Fibroblast of lung (primary cell): ENCODE data around the gene ERLEC1. TPM values are rescaled to one million over a fixed set of nuclear protein-coding genes. Genes with fewer than 3 reads are reported as not detected.

Experiments
- DNase-seq, 2 donors: peaks; one replicate each; pipeline versions ENCODE4 v3.0.0 to v3.0.0-alpha.2; 2010; ENCODE audit warnings: low read depth in 2 of 2
- H2AFZ ChIP-seq: 2 replicates; pipeline ENCODE4 v1.5.1; 2012; ENCODE audit warnings: low read length, control low read depth, inconsistent platforms
- H3K27ac ChIP-seq: 2 replicates; pipeline ENCODE4 v1.5.1; 2011; ENCODE audit warnings: low read length, control low read depth; ENCODE audit not compliant: insufficient read depth
- H3K27me3 ChIP-seq: 2 replicates; pipeline ENCODE4 v1.5.1; 2011; ENCODE audit warnings: mild to moderate bottlenecking, low read length; ENCODE audit not compliant: control insufficient read depth, insufficient read depth
- H3K36me3 ChIP-seq: 2 replicates; pipeline ENCODE4 v1.5.1; 2011; ENCODE audit warnings: low read length; ENCODE audit not compliant: control insufficient read depth, insufficient read depth
- H3K4me1 ChIP-seq: 2 replicates; pipeline ENCODE4 v1.5.1; 2011; ENCODE audit warnings: low read length; ENCODE audit not compliant: control insufficient read depth, insufficient read depth; ENCODE audit errors: extremely low read depth
- H3K4me2 ChIP-seq: 2 replicates; pipeline ENCODE4 v1.5.1; 2011; ENCODE audit warnings: low read length, control low read depth; ENCODE audit not compliant: insufficient read depth; ENCODE audit errors: extremely low read depth
- H3K4me3 ChIP-seq, 4 experiments: fragments of 200-600 bp in 1 of 4; sonication (generic) in 1 of 4; replicated peaks in 1 of 4; 2 replicates each; pipeline ENCODE4 v1.5.1; 2011 to 2016; ENCODE audit warnings: low read length in 4 of 4, low read depth in 3 of 4, mild to moderate bottlenecking in 3 of 4, control low read depth in 2 of 4, inconsistent platforms in 1 of 4, mixed read lengths in 1 of 4; ENCODE audit not compliant: insufficient read depth in 1 of 4; ENCODE audit errors: control extremely low read depth in 1 of 4
- H3K79me2 ChIP-seq: 2 replicates; pipeline ENCODE4 v1.5.1; 2012; ENCODE audit warnings: mild to moderate bottlenecking, low read length, inconsistent platforms; ENCODE audit not compliant: control insufficient read depth, insufficient read depth
- H3K9ac ChIP-seq: 2 replicates; pipeline ENCODE4 v1.5.1; 2011; ENCODE audit warnings: mild to moderate bottlenecking, low read length, control low read depth; ENCODE audit not compliant: insufficient read depth
- H3K9me3 ChIP-seq: 2 replicates; pipeline ENCODE4 v1.5.1; 2012; ENCODE audit warnings: low read depth, low read length; ENCODE audit not compliant: control insufficient read depth, insufficient read depth
- H4K20me1 ChIP-seq: 2 replicates; pipeline ENCODE4 v1.5.1; 2011; ENCODE audit warnings: low read length; ENCODE audit not compliant: control insufficient read depth, insufficient read depth; ENCODE audit errors: extremely low read depth
- CTCF ChIP-seq, 2 donors: IDR thresholded peaks in 1 of 2; conservative IDR thresholded peaks in 1 of 2; 1 replicate in 1 of 2; 2 replicates in 1 of 2; pipeline ENCODE4 v1.5.1; 2011 to 2012; ENCODE audit warnings: low read length in 2 of 2, control low read depth in 1 of 2, inconsistent platforms in 1 of 2, low read depth in 1 of 2, mild to moderate bottlenecking in 1 of 2
- EZH2 ChIP-seq: IDR thresholded peaks from 2 replicates; pipeline ENCODE4 v1.5.1; 2012; ENCODE audit warnings: low read length, control low read depth, mild to moderate bottlenecking; ENCODE audit errors: missing control alignments
- polyA plus RNA-seq, 2 donors: library from polyadenylated mRNA; depleted of rRNA in 1 of 2; stranded (reverse) in 1 of 2; unstranded in 1 of 2; fragments of >200 nt; gene quantifications; 2 replicates each; pipeline ENCODE4 v1.2.1, GENCODE V29; 2011 to 2012; ENCODE audit warnings: missing spikeins in 1 of 2
- total RNA-seq: library from RNA; depleted of rRNA; stranded (reverse); fragments of >200 nt; gene quantifications from 2 replicates; pipeline ENCODE4 v1.2.1, GENCODE V29; 2014

ERLEC1 gene
- total and polyA plus RNA-seq, 2 donors (not counting 1 experiment from before 2014, with no cell fraction given): 87.7 to 103 TPM

- H3K27me3 ChIP-seq: no peaks in the 10 kb centered on the region
- no peak overlapping the region for H3K27ac ChIP-seq
- DNase-seq: peak in 1 of 2 donors; percentile 36
- peaks cover 3% of the 10 kb centered on the region for H3K36me3 ChIP-seq
- H2AFZ ChIP-seq: no peak overlapping the region
- H4K20me1 ChIP-seq: no peaks in the 10 kb centered on the region
- H3K4me2 ChIP-seq: no peak overlapping the region
- H3K4me1 ChIP-seq: no peaks in the 10 kb centered on the region
- H3K9me3 ChIP-seq: no peaks in the 10 kb centered on the region
- no peak overlapping the region for H3K9ac ChIP-seq
- TF ChIP-seq CTCF (conservative IDR thresholded peaks at IDR 0.05 in 1 of 2, IDR thresholded peaks at IDR 0.05 in 1 of 2; ENCODE audit: low read depth in 1 of 2, low read length in 2 of 2): no peak
- no peak for TF ChIP-seq EZH2
- peaks cover 76% of the 10 kb centered on the region for H3K79me2 ChIP-seq
- peak overlapping the region in 1 of 4 experiments; percentile 14 for H3K4me3 ChIP-seq
Measured at GRCh38 chr2:53784436-53784835, 2.4 kb upstream of the ERLEC1 start.

- H3K4me1 ChIP-seq: no peaks in the 10 kb centered on the region
- H3K79me2 ChIP-seq: peaks cover 77% of the 10 kb centered on the region
- H3K4me2 ChIP-seq: peak overlapping the region; percentile 85
- H3K27me3 ChIP-seq: no peaks in the 10 kb centered on the region
- H4K20me1 ChIP-seq: no peaks in the 10 kb centered on the region
- no peaks in the 10 kb centered on the region for H3K36me3 ChIP-seq
- no peak overlapping the region for H2AFZ ChIP-seq
- no peak overlapping the region for H3K9ac ChIP-seq
- peak overlapping the region; percentile 94 to 100 (median 96) for H3K4me3 ChIP-seq
- DNase-seq: no peak
- no peaks in the 10 kb centered on the region for H3K9me3 ChIP-seq
- no peak overlapping the region for H3K27ac ChIP-seq
- TF ChIP-seq CTCF (conservative IDR thresholded peaks at IDR 0.05 in 1 of 2, IDR thresholded peaks at IDR 0.05 in 1 of 2; ENCODE audit: low read depth in 1 of 2, low read length in 2 of 2) (no peak), EZH2 (no peak)
Measured at GRCh38 chr2:53785366-53785765, 1.5 kb upstream of the ERLEC1 start.

DNA sequence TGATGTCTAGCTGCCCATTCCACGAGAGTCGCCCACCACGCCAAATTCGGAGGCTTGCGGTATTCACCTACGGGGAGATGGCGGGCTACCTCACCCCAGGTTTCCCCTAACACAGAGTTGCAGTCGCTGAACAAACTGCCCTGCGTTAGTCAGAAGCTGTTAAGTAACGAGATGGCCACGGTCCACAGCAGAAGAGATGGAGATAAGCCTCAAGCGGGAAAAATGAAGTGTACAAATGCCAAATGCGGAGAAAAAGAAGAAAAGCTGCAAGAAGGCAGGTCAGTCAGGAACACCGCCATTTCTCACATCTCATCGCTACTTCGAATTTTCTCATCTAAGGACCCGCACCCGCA lies 516 bp upstream of the ERLEC1 start:
- Histone ChIP-seq H3K9ac (peak overlapping the region; percentile 78), H3K36me3 (no peaks in the 10 kb centered on the region), H3K4me2 (peak overlapping the region; percentile 85)

More for the DNA sequence above, 516 bp upstream of the ERLEC1 start:
- no peaks in the 10 kb centered on the region for H3K4me1 ChIP-seq
- H3K27me3 ChIP-seq: no peaks in the 10 kb centered on the region
- peaks cover 80% of the 10 kb centered on the region for H3K79me2 ChIP-seq
- H3K27ac ChIP-seq: peak overlapping the region; percentile 84
- peak overlapping the region; percentile 98 for H2AFZ ChIP-seq
- peak overlapping the region; percentile 94 to 100 (median 96) for H3K4me3 ChIP-seq
- H3K9me3 ChIP-seq: no peaks in the 10 kb centered on the region
- TF ChIP-seq EZH2: no peak
- no peak for TF ChIP-seq CTCF (conservative IDR thresholded peaks at IDR 0.05 in 1 of 2, IDR thresholded peaks at IDR 0.05 in 1 of 2; ENCODE audit: low read depth in 1 of 2, low read length in 2 of 2)
- H4K20me1 ChIP-seq: no peaks in the 10 kb centered on the region
- peak; percentile 60 to 69 for DNase-seq
